GM23338 (cell line): ENCODE measurements around the gene PIK3AP1. TPM values are rescaled to one million over a fixed set of nuclear protein-coding genes. Genes with fewer than 3 reads are reported as not detected.

ENCODE experiments used
- ATAC-seq: fragments of 200-7000 bp; cut with Tn5 transposase; 3 replicates; pipeline ENCODE4 v1.9.1; 2020
- DNase-seq: peaks from one replicate; pipeline ENCODE4 v3.0.0-alpha.2; 2015; ENCODE audit warnings: low spot score
- H2AFZ ChIP-seq: fragments of 200-600 bp; sonication (generic); 2 replicates; pipeline ENCODE4 v1.8.0; 2016; ENCODE audit warnings: antibody characterized with exemption, mild to moderate bottlenecking, moderate library complexity
- H3F3A ChIP-seq: fragments of 200-600 bp; sonication (generic); replicated peaks from 2 replicates; pipeline ENCODE4 v1.8.0; 2017; ENCODE audit warnings: antibody characterized with exemption, mixed run types, low read depth
- H3K27ac ChIP-seq: fragments of 200-600 bp; sonication (generic); 2 replicates; pipeline ENCODE4 v1.6.1; 2016; ENCODE audit warnings: low read depth
- H3K27me3 ChIP-seq: fragments of 200-600 bp; sonication (generic); 2 replicates; pipeline ENCODE4 v1.8.0; 2016; ENCODE audit warnings: mild to moderate bottlenecking, mixed run types, moderate library complexity; ENCODE audit not compliant: insufficient read depth
- H3K36me3 ChIP-seq: fragments of 200-600 bp; sonication (generic); 2 replicates; pipeline ENCODE4 v1.8.0; 2016; ENCODE audit warnings: mild to moderate bottlenecking; ENCODE audit not compliant: insufficient read depth
- H3K4me1 ChIP-seq: fragments of 200-600 bp; sonication (generic); 2 replicates; pipeline ENCODE4 v1.8.0; 2016; ENCODE audit warnings: mild to moderate bottlenecking, moderate library complexity; ENCODE audit not compliant: insufficient read depth
- H3K4me2 ChIP-seq: fragments of 200-600 bp; sonication (generic); 2 replicates; pipeline ENCODE4 v1.7.1; 2017; ENCODE audit warnings: mixed run types
- H3K4me3 ChIP-seq: fragments of 200-600 bp; sonication (generic); 2 replicates; pipeline ENCODE4 v1.6.1; 2016; ENCODE audit warnings: mixed run types
- H3K79me2 ChIP-seq: fragments of 200-600 bp; sonication (generic); replicated peaks from 2 replicates; pipeline ENCODE4 v1.8.0; 2017; ENCODE audit warnings: mild to moderate bottlenecking; ENCODE audit not compliant: insufficient read depth
- H3K9me2 ChIP-seq: fragments of 200-600 bp; sonication (generic); 2 replicates; pipeline ENCODE4 v1.8.0; 2017; ENCODE audit not compliant: insufficient read depth
- H4K20me1 ChIP-seq: fragments of 200-600 bp; sonication (generic); replicated peaks from 2 replicates; pipeline ENCODE4 v1.8.0; 2017; ENCODE audit warnings: mild to moderate bottlenecking; ENCODE audit not compliant: insufficient read depth
- H3K27ac Mint-ChIP-seq: 2 replicates; pipeline ENCODE4 v1.8.0; 2020; ENCODE audit warnings: inconsistent platforms, mild to moderate bottlenecking, moderate library complexity, mixed read lengths
- H3K27me3 Mint-ChIP-seq: 3 replicates; pipeline ENCODE4 v1.8.0; 2022; ENCODE audit warnings: low read depth, mild to moderate bottlenecking, moderate library complexity, mixed read lengths, inconsistent platforms; ENCODE audit not compliant: insufficient read depth, poor library complexity
- H3K36me3 Mint-ChIP-seq: 3 replicates; pipeline ENCODE4 v1.8.0; 2021; ENCODE audit warnings: low read depth, mild to moderate bottlenecking, inconsistent platforms, moderate library complexity, mixed read lengths
- H3K4me1 Mint-ChIP-seq: 3 replicates; pipeline ENCODE4 v1.8.0; 2020; ENCODE audit warnings: mild to moderate bottlenecking, inconsistent platforms, mixed read lengths
- H3K4me3 Mint-ChIP-seq: 3 replicates; pipeline ENCODE4 v1.8.0; 2021; ENCODE audit warnings: moderate library complexity, mild to moderate bottlenecking, inconsistent platforms, mixed read lengths
- H3K9me3 Mint-ChIP-seq: 3 replicates; pipeline ENCODE4 v1.8.0; 2020; ENCODE audit warnings: moderate library complexity, mild to moderate bottlenecking, inconsistent platforms, mixed read lengths
- CREB1 ChIP-seq: fragments of 250-450 bp; sonication (Bioruptor Pico); IDR thresholded peaks from 2 replicates; pipeline ENCODE4 v1.5.0; 2020; ENCODE audit warnings: low read depth, mild to moderate bottlenecking, moderate library complexity
- CTCF ChIP-seq, 2 experiments: fragments of 200-600 bp in 1 of 2; sonication (generic) in 1 of 2; conservative IDR thresholded peaks; 2 replicates each; pipeline versions ENCODE4 v1.5.1 to v1.6.1; 2016 to 2017; ENCODE audit warnings: antibody characterized with exemption in 2 of 2, low read depth in 2 of 2, mild to moderate bottlenecking in 2 of 2, moderate library complexity in 1 of 2
- ETS1 ChIP-seq: IDR thresholded peaks from 2 replicates; pipeline ENCODE4 v1.6.1; 2016; ENCODE audit warnings: antibody characterized with exemption
- EZH2 ChIP-seq: fragments of 200-600 bp; sonication (generic); IDR thresholded peaks from one replicate; pipeline ENCODE4 v1.8.0; 2017; ENCODE audit warnings: antibody characterized with exemption, mild to moderate bottlenecking, low read depth; ENCODE audit not compliant: unreplicated experiment
- JUNB ChIP-seq: IDR thresholded peaks from one replicate; pipeline ENCODE4 v1.6.1; 2016; ENCODE audit warnings: antibody characterized with exemption; ENCODE audit not compliant: unreplicated experiment
- NANOG ChIP-seq: IDR thresholded peaks from 2 replicates; pipeline ENCODE4 v1.6.1; 2016; ENCODE audit warnings: antibody characterized with exemption, borderline replicate concordance
- ZNF114 ChIP-seq: fragments of 250-450 bp; sonication (Bioruptor Pico); IDR thresholded peaks from 2 replicates; pipeline ENCODE4 v1.5.0; 2020; ENCODE audit warnings: mild to moderate bottlenecking, moderate library complexity
- ZNF331 ChIP-seq: fragments of 250-450 bp; sonication (Bioruptor Pico); IDR thresholded peaks from 2 replicates; pipeline ENCODE4 v1.5.0; 2020; ENCODE audit warnings: low read depth, mild to moderate bottlenecking, moderate library complexity
- ZNF462 ChIP-seq: fragments of 250-450 bp; sonication (Bioruptor Pico); IDR thresholded peaks from 2 replicates; pipeline ENCODE4 v1.5.0; 2020; ENCODE audit warnings: mild to moderate bottlenecking, moderate library complexity
- polyA plus RNA-seq: library from polyadenylated mRNA; unstranded; fragments of >200 nt; fragmentation: Nextera tagmentation; extraction: Ambion mirVana; gene quantifications from 2 replicates; pipeline ENCODE4 v1.2.1, GENCODE V29; 2016
- total RNA-seq: library from RNA; depleted of rRNA; stranded (reverse); fragments of >200 nt; shearing (Covaris generic); gene quantifications from 2 replicates; pipeline ENCODE4 v1.2.3, GENCODE V29; 2014

Gene PIK3AP1
- total and polyA plus RNA-seq, 2 experiments from 2014 or later = 0.65 to 2.3 TPM

GRCh38 chr10:96645191-96645721 lies 75.1 kb downstream of the PIK3AP1 start (continued):
- TF ChIP-seq ZNF462 (CRISPR knock-in tag) = no peak
- TF ChIP-seq CREB1 (CRISPR knock-in tag) = no peak
- no peak for TF ChIP-seq EZH2
- no peak for TF ChIP-seq CTCF (conservative IDR thresholded peaks at IDR 0.05; ENCODE audit: low read depth in 2 of 2)
- no peak for TF ChIP-seq JUNB

GRCh38 chr10:96643920-96644319 lies 76.4 kb downstream of the PIK3AP1 start:
- H3K36me3 Mint-ChIP-seq = no peaks in the 10 kb centered on the region
- H3K4me3 Mint-ChIP-seq = no peak overlapping the region
- H2AFZ ChIP-seq = no peak overlapping the region
- no peak overlapping the region for H3K4me3 ChIP-seq
- H3K27me3 Mint-ChIP-seq = peaks cover 10% of the 10 kb centered on the region
- no peaks in the 10 kb centered on the region for H4K20me1 ChIP-seq
- no peaks in the 10 kb centered on the region for H3F3A ChIP-seq
- no peaks in the 10 kb centered on the region for H3K4me1 Mint-ChIP-seq
- H3K27ac Mint-ChIP-seq = no peak overlapping the region
- no peak for DNase-seq
- no peak for ATAC-seq
- H3K9me2 ChIP-seq = no peaks in the 10 kb centered on the region
- no peaks in the 10 kb centered on the region for H3K36me3 ChIP-seq
- no peaks in the 10 kb centered on the region for H3K4me1 ChIP-seq
- no peak overlapping the region for H3K27ac ChIP-seq
- H3K4me2 ChIP-seq = no peak overlapping the region
- H3K27me3 ChIP-seq = no peaks in the 10 kb centered on the region
- no peaks in the 10 kb centered on the region for H3K79me2 ChIP-seq
- H3K9me3 Mint-ChIP-seq = no peaks in the 10 kb centered on the region
- TF ChIP-seq ETS1 = no peak
- no peak for TF ChIP-seq JUNB
- TF ChIP-seq EZH2 = no peak
- no peak for TF ChIP-seq ZNF331 (CRISPR knock-in tag)
- TF ChIP-seq NANOG = no peak
- TF ChIP-seq ZNF114 (CRISPR knock-in tag) = no peak
